MV-4-11 (cell line): Measurements from ENCODE around the gene GMEB2.

Experiments
- DNase-seq: peaks from one replicate; lab custom pipeline; 2025; lab: John Stamatoyannopoulos, UW

Gene GMEB2

DNA sequence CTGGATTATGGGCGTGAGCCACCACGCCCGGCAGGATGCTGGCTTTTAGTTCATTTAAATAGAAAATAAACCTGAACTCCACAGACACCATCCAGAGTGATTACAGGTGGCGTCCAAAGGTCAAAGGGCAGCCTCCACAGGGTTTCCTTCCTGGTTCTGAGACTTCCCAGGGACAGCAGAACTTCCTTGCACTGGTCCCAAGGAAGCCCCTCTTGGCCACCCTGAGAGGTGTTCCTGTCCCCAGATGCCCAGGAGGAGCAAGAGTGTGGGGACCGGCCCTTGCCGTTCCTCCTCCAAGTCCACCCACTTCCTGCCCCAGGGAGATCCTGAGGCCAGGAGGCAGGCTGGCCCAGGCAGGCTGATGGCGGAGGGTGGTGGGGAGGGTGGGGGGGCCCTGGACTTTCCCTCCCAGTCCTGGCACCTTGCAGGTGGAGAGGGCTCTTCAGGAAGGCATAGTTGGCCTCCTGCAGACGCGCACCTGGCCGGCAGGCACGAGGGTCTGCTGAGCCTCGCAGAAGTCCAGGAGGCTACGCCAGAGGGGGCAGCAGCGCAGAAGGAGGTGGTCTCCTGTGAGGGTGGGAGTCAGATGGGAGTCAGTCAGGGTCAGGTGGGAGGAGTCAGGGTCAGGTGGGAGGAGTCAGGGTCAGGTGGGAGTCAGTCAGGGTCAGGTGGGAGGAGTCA is 68.0 kb downstream of the GMEB2 start:
- DNase-seq = no peak

DNA sequence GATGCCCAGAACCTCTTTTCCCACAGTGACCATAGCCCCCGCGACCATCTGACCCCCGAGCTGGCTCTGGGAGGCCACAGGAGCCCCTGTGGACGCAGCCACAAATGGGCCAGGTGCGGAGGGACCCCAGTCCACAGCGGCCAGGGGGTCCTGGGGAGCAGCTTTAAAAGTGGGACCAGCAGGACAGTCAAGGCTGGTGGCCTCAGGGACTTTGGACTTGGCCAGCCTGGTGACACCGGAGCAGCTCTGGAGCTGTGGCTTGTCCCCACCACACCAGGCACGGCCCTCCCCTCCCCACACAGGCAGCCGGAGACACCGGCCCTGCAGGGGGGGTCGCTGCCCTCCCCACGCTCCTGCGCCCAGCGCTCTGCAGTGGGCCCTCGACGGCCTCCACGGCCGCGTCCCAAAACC is 69.4 kb downstream of the GMEB2 start:
- no peak for DNase-seq

DNA sequence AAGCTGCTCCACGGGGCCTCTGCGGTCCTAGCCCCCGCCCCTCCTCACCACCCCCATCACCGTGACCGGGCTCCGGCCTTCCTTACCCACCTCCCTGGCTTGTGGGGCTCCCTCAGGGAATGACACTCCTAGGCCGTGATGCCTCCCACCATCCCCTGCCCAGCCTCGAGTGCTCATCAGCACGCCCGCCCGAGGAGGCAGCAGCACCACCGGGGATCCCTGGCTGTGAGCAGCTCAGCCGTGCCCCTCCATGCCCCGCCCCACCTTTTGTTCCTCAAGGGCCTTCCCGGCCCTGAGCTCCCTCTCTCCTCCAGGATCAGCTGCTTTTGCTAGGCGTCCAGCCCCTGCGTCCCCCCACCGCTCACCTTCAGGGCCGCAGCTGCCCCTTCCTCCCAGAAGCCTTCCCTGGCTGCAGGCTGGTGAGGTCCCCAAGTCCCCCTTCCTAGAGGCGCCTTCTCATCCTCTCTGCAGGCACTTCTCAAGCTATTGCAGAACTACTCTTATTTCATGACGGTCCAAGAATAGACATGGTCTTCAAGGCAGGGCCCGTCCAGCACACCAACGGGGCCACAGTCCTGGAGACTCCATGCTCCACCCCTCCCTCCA is 69.9 kb downstream of the GMEB2 start:
- no peak for DNase-seq

DNA sequence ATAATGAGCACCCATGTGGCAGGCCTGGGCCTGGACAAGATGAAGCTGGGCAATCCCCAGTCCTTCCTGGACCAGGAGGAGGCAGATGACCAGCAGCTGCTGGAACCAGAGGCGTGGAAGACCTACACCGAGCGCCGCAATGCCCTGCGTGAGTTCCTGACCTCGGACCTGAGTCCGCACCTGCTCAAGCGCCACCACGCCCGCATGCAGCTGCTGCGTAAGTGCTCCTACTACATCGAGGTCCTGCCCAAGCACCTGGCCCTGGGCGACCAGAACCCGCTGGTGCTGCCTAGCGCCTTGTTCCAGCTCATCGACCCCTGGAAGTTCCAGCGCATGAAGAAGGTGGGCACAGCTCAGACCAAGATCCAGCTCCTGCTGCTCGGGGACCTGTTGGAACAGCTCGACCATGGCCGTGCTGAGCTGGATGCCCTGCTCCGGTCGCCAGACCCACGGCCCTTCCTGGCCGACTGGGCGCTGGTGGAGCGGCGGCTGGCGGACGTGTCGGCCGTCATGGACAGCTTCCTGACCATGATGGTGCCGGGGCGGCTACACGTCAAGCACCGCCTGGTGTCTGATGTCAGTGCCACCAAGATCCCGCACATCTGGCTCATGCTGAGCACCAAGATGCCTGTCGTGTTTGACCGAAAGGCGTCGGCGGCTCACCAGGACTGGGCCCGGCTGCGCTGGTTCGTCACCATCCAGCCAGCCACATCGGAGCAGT is 71.1 kb downstream of the GMEB2 start:
- no peak for DNase-seq

DNA sequence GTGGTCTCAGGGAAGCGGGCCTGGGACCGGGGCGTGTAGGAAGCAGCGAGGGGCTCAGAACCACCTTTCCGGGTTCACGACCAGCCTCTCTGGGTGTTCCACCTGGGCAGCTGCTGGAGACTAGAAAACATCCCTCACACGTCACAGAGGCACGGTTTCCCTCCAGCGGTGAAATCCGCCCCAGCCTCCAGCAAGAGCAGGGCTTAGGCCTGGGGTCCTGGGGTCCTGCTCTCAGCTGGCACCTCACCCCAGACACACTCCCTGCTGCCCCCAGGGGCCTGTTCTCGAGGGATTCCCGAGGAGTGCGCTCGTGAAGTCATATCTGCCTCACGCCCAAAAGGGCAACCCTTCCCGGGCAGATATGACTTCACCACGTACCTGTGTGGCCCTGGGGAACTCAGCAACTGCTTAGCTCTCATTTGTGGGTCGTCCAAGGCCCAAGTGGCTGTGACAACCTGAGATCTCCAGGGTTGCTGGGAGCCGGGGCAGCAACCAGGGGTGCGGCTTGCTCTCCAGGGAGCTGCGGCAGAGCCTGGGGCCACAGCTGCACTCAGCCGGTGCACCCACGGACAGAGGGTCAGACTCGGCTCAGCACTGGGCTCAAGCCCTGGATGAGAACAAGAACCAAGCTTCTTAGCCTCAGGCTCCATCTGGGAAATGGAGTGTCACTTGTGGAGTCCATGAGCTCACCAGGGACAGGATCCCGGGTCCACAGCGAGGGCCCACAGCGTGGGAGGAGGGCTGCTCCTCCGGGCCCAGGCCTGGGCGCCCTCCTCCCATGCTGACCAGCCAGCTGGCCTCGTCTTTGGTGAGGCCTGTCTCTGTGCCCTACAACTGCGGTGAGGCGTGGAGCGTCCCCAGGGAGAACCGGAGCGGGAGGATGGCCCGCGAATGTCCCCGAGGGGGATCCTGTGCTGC is 72.3 kb downstream of the GMEB2 start:
- DNase-seq = no peak

DNA sequence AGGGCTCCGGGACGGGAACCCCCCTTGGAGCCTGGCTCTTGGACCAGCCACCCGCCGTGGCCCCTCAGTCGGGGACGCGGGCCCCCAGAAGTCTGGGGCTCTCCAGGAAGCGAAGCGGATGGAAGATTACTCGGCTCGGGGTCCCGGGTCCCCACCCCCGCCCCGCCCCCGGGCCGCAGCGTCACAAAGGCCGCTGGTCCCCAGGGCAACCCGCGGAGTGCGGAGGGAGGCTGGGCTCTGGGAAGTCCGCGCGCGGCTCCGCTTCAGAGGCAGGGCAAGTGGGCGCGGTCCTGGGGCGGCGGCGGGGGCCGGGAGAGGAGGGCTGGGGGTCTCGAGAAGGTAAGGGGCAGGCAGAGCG is 73.0 kb downstream of the GMEB2 start, which contains the start of gene FNDC11:
TSS of gene FNDC11 (plus strand) at position 227 of the 358 bp plus-strand sequence. CDS start 1,505 bp downstream, outside the sequence.
- no peak for DNase-seq

DNA sequence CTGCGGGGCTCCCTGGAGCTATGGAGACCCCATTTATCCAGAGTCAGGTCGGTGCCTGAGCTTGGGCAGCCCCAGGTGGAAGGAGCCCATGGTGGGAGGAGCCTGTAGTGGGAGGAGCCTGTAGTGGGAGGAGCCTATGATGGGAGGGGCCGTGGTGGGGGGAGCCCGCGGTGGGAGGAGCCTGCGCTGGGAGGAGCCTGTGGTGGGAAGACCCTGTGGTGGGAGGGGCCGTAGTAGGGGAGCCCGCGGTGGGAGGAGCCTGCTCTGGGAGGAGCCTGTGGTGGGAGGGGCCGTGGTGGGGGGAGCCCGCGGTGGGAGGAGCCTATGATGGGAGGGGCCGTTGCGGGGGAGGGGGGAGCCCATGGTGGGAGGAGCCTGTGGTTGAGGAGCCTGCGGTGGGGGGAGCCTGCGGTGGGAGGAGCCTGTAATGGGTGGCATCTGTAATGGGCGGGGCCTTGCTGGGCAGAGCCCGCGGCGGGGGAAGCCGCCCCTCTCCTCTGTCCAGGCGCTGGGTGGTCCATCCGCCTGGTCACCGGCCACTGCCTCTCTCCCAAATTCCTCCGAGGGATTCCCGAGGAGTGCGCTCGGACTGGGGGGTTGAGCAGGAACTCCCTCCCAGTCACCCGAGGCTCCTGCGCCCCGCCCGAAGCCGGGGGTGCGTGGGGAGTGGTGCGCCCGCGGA is 73.5 kb downstream of the GMEB2 start:
- peak; percentile 67 for DNase-seq

DNA sequence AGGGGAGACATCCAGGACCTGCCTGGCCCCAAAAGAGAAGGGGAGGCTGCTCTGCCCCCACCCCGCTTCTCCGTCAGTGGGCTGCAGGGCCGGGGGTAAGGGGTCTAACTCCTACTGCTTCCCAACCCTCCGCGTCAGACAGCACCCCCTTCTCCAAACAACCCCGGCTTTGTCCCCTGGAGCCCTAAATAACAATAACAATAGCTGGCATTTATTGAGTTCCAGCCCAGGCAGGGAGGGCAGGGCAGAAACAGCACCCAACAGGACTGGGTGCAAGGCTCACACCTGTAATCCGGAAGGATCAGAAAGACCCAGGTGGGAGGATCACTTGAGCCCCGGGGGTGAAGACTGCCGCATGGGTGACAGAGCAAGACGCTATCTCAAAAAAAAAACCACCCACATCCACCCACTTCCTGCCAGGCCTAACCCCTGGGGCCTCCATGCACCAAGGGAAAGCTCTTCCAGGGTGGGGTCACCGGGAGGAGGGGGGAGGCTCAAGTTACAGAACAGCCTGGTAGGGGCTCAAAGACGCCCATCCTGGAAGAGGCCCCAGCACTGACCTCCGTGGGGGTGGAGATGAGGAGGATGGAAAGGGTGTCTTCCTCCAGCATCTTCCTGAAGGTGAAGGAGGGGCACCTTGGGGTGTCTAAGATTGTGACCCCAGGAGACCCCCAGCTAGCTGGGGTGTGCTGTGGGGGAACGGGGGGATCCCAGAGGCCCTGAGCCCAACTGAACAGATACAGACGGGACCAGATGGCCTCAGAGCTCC is 74.2 kb downstream of the GMEB2 start:
- peak; percentile 49 for DNase-seq

DNA sequence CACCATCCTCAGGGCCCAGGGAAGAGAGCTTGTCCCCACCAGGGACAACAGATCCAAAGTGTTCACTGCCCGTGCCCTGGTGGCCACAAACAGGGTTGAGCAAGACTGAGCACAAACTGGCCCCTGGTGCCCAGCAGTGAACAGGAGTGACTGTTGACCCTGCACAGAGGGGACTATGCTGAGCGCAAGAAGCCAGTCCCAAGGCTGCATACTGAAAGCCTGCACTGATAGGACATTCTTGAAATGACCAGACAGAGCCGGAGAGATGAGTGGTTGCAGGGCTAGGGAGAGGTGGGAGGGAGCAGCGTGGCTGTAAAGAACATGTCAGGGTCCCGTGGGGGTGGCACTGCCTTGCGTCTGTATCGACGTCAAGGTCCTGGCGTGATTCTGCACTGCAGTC is 75.8 kb downstream of the GMEB2 start:
- DNase-seq = no peak

DNA sequence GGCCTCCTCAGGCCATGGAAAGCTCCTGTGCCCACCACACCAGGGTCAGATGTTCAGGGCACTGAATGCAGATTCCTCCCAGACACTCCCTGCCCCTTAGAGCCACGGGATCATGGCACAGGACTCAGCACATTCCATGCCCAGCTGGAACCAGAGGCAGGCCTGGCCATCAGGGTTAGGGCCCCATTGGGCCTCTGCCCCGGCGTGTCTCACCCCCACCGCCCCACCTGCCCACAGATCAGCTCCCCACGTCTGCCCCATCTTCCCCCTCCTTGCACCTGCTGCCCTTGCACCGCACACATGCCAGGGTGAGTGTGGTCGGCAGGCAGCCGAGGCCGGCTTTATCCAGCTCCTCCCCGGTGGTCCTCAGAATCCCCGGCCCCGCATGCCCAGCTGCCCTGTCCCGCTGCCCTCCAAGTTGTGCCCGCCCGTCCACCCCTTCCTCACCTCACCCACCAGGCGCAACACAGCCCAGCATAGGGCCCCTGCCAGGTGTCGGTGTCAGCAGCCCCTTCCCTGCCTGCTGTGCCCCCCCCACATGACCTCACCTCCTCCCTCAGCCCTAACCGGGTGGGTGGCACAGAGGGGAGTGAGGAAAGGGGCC is 77.1 kb downstream of the GMEB2 start:
- DNase-seq = no peak

DNA sequence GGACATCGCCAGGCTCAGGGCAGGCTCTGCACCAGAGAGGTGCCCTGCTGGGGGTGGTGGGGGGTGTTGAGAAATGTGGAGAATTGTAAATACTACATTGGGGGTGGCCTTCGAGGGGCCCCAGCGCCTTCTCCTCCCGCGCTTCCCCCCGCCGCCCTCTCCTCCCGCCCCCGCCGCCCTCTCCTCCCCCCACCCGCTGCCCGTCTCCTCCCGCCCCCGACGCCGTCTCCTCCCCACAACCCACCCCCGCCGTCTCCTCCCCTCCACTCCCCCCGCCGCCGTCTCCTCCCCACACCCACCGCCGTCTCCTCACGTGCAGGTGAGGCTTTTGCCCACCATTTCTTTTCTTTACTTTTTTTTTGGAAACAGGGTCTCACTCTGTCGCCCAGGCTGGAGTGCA is 77.9 kb downstream of the GMEB2 start:
- DNase-seq = no peak

DNA sequence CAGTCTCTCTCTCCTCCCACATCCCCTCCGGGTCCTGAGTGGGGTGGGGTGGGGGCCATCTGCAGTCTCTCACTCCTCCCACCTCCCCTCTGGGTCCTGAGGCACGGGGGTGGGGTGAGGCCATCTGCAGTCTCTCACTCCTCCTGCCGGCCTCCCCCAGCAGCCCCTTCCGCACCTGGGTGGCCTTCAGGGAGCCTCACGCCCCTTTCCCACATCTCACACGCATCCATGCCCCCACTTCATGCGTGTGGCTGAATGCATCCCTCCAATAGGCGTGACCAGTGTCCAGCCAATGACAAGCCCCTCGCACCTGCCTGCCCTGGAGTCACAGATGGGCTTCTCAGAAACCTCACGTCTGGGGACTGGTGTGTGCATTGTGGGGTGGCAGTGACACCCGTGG is 78.4 kb downstream of the GMEB2 start:
- DNase-seq = no peak

DNA sequence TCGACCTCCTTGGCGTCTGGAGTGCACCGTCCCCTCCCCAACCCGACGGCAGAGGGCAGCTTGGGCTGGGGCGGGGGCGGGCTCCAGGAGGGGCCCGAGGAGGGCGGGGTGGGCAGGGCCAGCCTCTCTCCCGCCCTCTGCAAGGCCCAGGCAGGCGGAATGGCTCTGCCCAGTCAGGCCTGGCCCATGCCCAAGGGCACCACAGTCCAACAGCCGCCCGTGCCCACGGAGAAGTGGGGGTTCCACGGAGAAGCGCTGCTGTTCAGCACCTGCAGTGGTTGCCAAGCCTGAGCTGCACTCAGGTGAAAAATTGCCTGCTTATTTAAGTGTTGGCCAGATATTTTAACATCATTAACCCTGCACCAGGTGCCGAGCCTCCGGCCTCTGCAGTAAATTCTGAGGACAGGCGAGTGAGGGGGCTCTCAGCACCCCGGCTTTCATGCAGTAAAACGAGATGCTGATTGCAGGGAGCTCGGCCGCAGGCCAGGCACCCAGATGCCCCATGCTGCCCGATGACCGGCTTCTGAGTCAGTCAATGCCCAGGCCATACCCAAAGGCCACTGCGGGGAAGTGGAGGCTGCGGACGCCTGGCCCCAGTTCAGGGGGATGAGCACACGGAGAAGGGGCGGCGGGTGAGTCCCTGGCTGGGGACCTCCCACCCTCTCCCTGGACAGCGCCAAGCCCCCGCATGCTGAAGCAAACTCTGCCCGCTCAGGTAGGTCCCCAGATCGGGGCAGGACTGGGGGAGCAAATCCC is 79.0 kb downstream of the GMEB2 start, which contains the start of gene SRMS:
TSS of gene SRMS (minus strand) at position 25 of the 756 bp plus-strand sequence. CDS start 286 bp downstream, outside the sequence.
- DNase-seq = no peak

DNA sequence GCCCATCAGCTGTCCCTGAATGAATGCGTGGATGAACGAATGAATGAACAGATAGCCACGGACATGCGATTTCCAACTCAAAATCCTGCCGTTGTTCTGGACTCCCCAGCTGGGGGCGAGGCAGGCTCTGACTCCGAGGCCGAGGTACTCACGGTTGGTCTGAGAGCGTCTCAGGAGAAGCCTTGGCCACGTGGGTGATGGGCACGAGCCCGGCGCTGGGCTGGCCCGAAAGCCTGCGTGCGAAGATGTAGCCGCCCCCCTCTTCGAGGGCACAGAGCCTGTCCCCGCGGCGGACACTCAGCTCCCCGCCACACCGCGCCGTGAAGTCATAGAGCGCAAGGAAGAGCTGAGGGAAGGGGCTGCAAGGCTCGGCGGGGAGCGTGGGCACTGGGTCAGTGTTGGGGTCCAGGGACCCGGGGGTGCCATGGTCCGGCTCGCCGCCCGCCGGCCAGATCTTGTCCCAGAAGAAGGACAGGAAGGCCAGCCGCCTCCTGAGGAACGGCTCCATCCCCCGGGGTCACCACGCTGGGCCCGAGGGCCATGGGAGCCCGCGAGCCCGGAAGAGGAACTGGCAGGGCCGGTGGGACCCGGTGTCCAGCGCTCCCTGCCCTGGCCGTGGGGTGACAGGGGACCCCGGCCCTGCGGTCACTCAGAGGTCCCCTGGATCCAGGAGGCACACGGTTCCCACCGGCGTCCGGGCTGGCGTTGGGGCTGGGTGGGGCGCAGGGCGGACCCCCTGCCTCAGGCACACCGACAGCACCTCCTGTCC is 79.8 kb downstream of the GMEB2 start:
- DNase-seq = no peak

DNA sequence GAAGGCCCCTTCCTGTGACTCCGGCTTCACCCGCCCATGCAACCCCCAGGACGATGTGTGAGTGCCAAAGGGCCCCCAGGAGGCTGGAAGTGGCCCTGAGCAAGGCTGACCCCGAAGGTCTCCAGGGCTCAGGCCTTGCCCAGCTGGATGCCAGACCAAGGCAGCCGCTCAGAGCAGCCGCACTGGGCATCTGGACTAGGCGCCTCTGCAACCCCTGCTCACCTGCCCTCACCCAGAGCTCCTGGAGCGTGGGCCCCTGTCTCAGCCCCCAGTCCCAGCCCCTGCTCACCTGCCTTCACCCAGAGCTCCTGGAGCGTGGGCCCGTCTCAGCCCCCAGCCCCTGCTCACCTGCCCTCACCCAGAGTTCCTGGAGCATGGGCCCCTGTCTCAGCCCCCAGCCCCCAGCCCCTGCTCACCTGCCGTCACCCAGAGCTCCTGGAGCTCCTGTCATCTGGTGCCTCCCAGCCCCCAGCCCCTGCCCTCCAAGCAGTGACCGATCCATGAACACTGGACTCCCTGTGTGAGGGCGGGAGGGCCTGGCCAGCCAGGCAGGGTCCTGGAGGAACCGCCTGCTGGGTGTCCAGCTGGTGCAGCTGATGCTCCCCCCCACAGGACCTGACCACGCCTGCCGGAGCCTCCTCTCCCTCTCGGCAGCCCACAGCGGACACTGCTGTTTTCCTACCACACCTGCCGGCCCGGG is 80.5 kb downstream of the GMEB2 start:
- no peak for DNase-seq

DNA sequence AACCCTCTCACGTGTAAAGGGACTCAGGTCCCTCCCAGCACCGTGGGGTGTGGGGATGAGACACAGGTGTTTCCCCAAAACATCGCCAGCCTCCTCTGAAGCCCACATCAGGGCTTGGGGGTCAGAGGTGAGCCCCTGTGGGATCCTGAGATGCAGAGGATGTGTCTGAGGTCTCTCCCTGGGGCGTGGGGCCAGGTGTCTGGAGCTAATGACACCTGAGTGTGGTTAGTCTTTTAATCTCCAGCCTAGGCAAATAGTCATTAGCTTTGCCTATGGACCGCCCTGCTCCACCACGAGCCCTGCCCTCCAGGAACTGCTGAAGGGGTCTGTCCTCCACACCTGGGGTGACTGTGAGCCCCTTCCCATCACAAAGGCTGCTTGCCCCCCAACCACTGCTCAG is 81.1 kb downstream of the GMEB2 start:
- no peak for DNase-seq

DNA sequence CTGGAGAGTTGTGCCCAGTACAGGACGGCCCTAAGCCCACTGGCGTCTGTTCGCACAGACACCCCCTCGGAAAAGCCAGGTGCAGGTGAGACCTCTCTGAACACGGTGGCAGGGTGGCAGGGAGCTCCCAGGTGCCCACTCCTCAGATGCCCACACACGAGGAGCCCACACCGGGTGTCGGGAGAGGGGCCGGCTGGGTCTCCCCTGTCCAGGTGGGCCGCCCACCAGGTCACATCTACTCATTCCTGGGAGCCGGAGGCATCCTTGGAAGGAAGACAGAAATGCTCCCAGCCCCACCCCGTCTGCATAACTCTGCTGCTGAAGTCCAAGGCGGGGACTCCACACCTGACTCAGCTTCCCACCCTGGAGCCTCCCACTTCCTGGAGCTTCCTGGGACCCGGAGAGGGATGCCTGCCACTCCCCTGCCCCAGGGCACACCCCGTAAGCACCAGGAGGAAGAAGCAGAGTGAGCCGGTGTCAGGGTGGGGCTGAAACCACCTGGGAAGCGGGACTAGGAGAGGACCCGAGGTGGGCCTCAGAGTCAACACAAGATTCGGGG is 81.9 kb downstream of the GMEB2 start:
- no peak for DNase-seq
